H1 (cell line): ENCODE measurements around the gene ROBO2. TPM values are rescaled to one million over a fixed set of nuclear protein-coding genes. Genes with fewer than 3 reads are reported as not detected.

ENCODE experiments used
- CTCF ChIA-PET: fragments of 300-600 bp; sonication (Branson Sonifier 250); formaldehyde crosslinking; loops from one replicate; lab custom pipeline; 2021; ENCODE audit not compliant: partially characterized antibody; lab: Charles Lee
- POLR2A ChIA-PET: fragments of 300-600 bp; sonication (Branson Sonifier 250); formaldehyde crosslinking; loops from one replicate; lab custom pipeline; 2021; ENCODE audit warnings: inconsistent platforms; ENCODE audit not compliant: partially characterized antibody; lab: Charles Lee
- DNase-seq, 2 experiments: peaks; one replicate each; pipeline versions ENCODE4 v3.0.0 to v3.0.0-alpha.2; 2010 to 2022; ENCODE audit warnings: low spot score in 2 of 2, low read depth in 1 of 2, mixed read lengths in 1 of 2
- FAIRE-seq: peaks from 2 replicates; lab custom pipeline; 2011; peaks lifted over from hg19 to GRCh38; lab: Jason Lieb, UNC
- H2AFZ ChIP-seq: 2 replicates; pipeline ENCODE4 v1.8.1; 2012; ENCODE audit warnings: low read length, inconsistent platforms
- H2AK5ac ChIP-seq: 2 replicates; pipeline ENCODE4 v1.6.1; 2013; ENCODE audit warnings: low read depth, low read length
- H2BK120ac ChIP-seq: replicated peaks from 2 replicates; pipeline ENCODE3; 2013; ENCODE audit warnings: low read depth, low read length, inconsistent platforms
- H2BK12ac ChIP-seq: 2 replicates; pipeline ENCODE4 v1.6.1; 2013; ENCODE audit warnings: low read depth, low read length
- H2BK15ac ChIP-seq: 2 replicates; pipeline ENCODE4 v1.6.1; 2013; ENCODE audit warnings: low read length
- H2BK20ac ChIP-seq: 2 replicates; pipeline ENCODE4 v1.6.1; 2013; ENCODE audit warnings: low read length
- H2BK5ac ChIP-seq: 2 replicates; pipeline ENCODE4 v1.6.1; 2013; ENCODE audit warnings: low read depth, low read length
- H3K14ac ChIP-seq: 2 replicates; pipeline ENCODE4 v1.6.1; 2013; ENCODE audit warnings: inconsistent platforms; ENCODE audit not compliant: insufficient read length
- H3K18ac ChIP-seq: 2 replicates; pipeline ENCODE4 v1.6.1; 2013; ENCODE audit warnings: low read length; ENCODE audit errors: extremely low read depth
- H3K23ac ChIP-seq: 2 replicates; pipeline ENCODE4 v1.6.1; 2013; ENCODE audit warnings: inconsistent platforms; ENCODE audit not compliant: insufficient read length
- H3K23me2 ChIP-seq: 2 replicates; pipeline ENCODE4 v1.6.1; 2013; ENCODE audit warnings: low read depth, low read length
- H3K27ac ChIP-seq: 2 replicates; pipeline ENCODE4 v1.6.1; 2011; ENCODE audit warnings: low read depth, low read length, inconsistent platforms
- H3K27me3 ChIP-seq, 4 experiments: replicated peaks in 1 of 4; 1 replicate in 1 of 4; 2 replicates in 3 of 4; pipeline versions ENCODE4 v1.6.1 to v1.8.1; 2011 to 2013; ENCODE audit warnings: low read length in 3 of 4, mild to moderate bottlenecking in 3 of 4, inconsistent platforms in 2 of 4, mixed read lengths in 2 of 4, moderate library complexity in 1 of 4; ENCODE audit not compliant: control insufficient read depth in 3 of 4, insufficient read depth in 3 of 4; ENCODE audit errors: extremely low read depth in 1 of 4
- H3K36me3 ChIP-seq, 4 experiments: 2 replicates each; pipeline versions ENCODE4 v1.6.1 to v1.8.1; 2011 to 2013; ENCODE audit warnings: mild to moderate bottlenecking in 4 of 4, low read length in 3 of 4, moderate library complexity in 2 of 4, control low read depth in 1 of 4, inconsistent platforms in 1 of 4; ENCODE audit not compliant: insufficient read depth in 4 of 4, control insufficient read depth in 2 of 4
- H3K4ac ChIP-seq: replicated peaks from 2 replicates; pipeline ENCODE3; 2013; ENCODE audit warnings: low read length, low read depth, mixed read lengths, inconsistent platforms; ENCODE audit not compliant: insufficient read length
- H3K4me1 ChIP-seq, 4 experiments: replicated peaks in 1 of 4; 1 replicate in 1 of 4; 2 replicates in 3 of 4; pipeline versions ENCODE4 v1.6.1 to v1.8.1; 2011 to 2013; ENCODE audit warnings: low read length in 3 of 4, inconsistent platforms in 2 of 4, mixed read lengths in 1 of 4; ENCODE audit not compliant: insufficient read depth in 4 of 4, control insufficient read depth in 3 of 4
- H3K4me2 ChIP-seq, 2 experiments: 2 replicates each; pipeline versions ENCODE4 v1.6.1 to v1.8.1; 2011 to 2013; ENCODE audit warnings: low read depth in 2 of 2, low read length in 2 of 2, control low read depth in 1 of 2, inconsistent platforms in 1 of 2, mild to moderate bottlenecking in 1 of 2; ENCODE audit not compliant: insufficient read depth in 1 of 2
- H3K4me3 ChIP-seq, 4 experiments: fragments of 200-600, 300-600 bp in 1 of 4; sonication (generic), shearing (Covaris generic), sonication (Bioruptor Twin) in 1 of 4; 2 replicates each; pipeline versions ENCODE4 v1.5.1 to v1.8.1; 2011 to 2016; ENCODE audit warnings: low read length in 4 of 4, low read depth in 3 of 4, control low read depth in 2 of 4, inconsistent platforms in 2 of 4, mild to moderate bottlenecking in 2 of 4, mixed read lengths in 1 of 4, moderate library complexity in 1 of 4; ENCODE audit not compliant: insufficient read depth in 2 of 4; ENCODE audit errors: extremely low read depth in 1 of 4
- H3K56ac ChIP-seq: replicated peaks from 2 replicates; pipeline ENCODE3; 2013; ENCODE audit warnings: low read depth, mild to moderate bottlenecking, mixed read lengths, low read length, inconsistent platforms; ENCODE audit not compliant: insufficient read length
- H3K79me1 ChIP-seq: 2 replicates; pipeline ENCODE4 v1.6.1; 2013; ENCODE audit warnings: low read depth, low read length, control low read depth
- H3K79me2 ChIP-seq, 2 experiments: 2 replicates each; pipeline versions ENCODE4 v1.6.1 to v1.8.1; 2012 to 2013; ENCODE audit warnings: low read length in 2 of 2, mild to moderate bottlenecking in 2 of 2, inconsistent platforms in 1 of 2; ENCODE audit not compliant: insufficient read depth in 2 of 2, control insufficient read depth in 1 of 2
- H3K9ac ChIP-seq, 4 experiments: replicated peaks in 1 of 4; 1 replicate in 1 of 4; 2 replicates in 3 of 4; pipeline versions ENCODE4 v1.6.1 to v1.8.1; 2011 to 2013; ENCODE audit warnings: low read depth in 3 of 4, low read length in 3 of 4, control low read depth in 2 of 4, mild to moderate bottlenecking in 2 of 4, moderate library complexity in 2 of 4, inconsistent platforms in 1 of 4; ENCODE audit errors: extremely low read depth in 1 of 4
- H3K9me3 ChIP-seq, 2 experiments: 2 replicates each; pipeline versions ENCODE4 v1.6.1 to v1.8.1; 2012 to 2013; ENCODE audit warnings: mild to moderate bottlenecking in 2 of 2, moderate library complexity in 2 of 2, control low read depth in 1 of 2, inconsistent platforms in 1 of 2, low read depth in 1 of 2, low read length in 1 of 2, mixed read lengths in 1 of 2; ENCODE audit not compliant: insufficient read depth in 2 of 2
- H4K20me1 ChIP-seq, 2 experiments: replicated peaks in 1 of 2; 2 replicates each; pipeline versions ENCODE3 to v1.8.1; 2011 to 2013; ENCODE audit warnings: inconsistent platforms in 2 of 2, low read length in 2 of 2, mild to moderate bottlenecking in 1 of 2; ENCODE audit not compliant: insufficient read depth in 2 of 2, control insufficient read depth in 1 of 2
- H4K5ac ChIP-seq: 2 replicates; pipeline ENCODE4 v1.6.1; 2013; ENCODE audit warnings: low read length, low read depth, mixed read lengths, inconsistent platforms; ENCODE audit not compliant: insufficient read length
- H4K8ac ChIP-seq: 2 replicates; pipeline ENCODE4 v1.8.0; 2013; ENCODE audit warnings: mild to moderate bottlenecking, moderate library complexity, low read length, inconsistent platforms; ENCODE audit not compliant: insufficient read depth; ENCODE audit errors: extremely low read depth
- H4K91ac ChIP-seq: replicated peaks from 2 replicates; pipeline ENCODE3; 2013; ENCODE audit warnings: low read length, mixed read lengths, inconsistent platforms; ENCODE audit not compliant: insufficient read length
- CEBPB ChIP-seq: IDR thresholded peaks from 2 replicates; pipeline ENCODE4 v1.6.1; 2012; ENCODE audit warnings: low read depth, low read length
- CHD2 ChIP-seq: IDR thresholded peaks from 2 replicates; pipeline ENCODE4 v1.6.1; 2012; ENCODE audit warnings: low read length, improper control_type of control experiment
- PHF8 ChIP-seq: fragments of 200-600 bp; sonication (generic); conservative IDR thresholded peaks from 2 replicates; pipeline ENCODE4 v1.7.1; 2012; ENCODE audit warnings: low read depth, mild to moderate bottlenecking, inconsistent platforms, low read length, moderate library complexity
- SAP30 ChIP-seq: fragments of 300-600 bp; sonication (generic); IDR thresholded peaks from 2 replicates; pipeline ENCODE4 v1.7.1; 2012; ENCODE audit warnings: low read length, moderate library complexity, mild to moderate bottlenecking, inconsistent platforms; ENCODE audit not compliant: insufficient read depth, insufficient replicate concordance
- SIX5 ChIP-seq: IDR thresholded peaks from 2 replicates; pipeline ENCODE4 v1.6.1; 2011; ENCODE audit warnings: mild to moderate bottlenecking, low read depth, low read length
- SP2 ChIP-seq: IDR thresholded peaks from 2 replicates; pipeline ENCODE4 v1.6.1; 2012; ENCODE audit warnings: mild to moderate bottlenecking, low read length, inconsistent platforms
- WGBS, 2 experiments: shearing (Covaris generic) in 1 of 2; methylation state at CpG; one replicate each; pipeline versions ENCODE4 v1.1.6 to v1.1.7; 2013 to 2015; ENCODE audit warnings: low lambda C conversion rate in 2 of 2, mixed read lengths in 2 of 2, inconsistent platforms in 1 of 2, low coverage in 1 of 2, missing lambda C conversion rate in 1 of 2; ENCODE audit not compliant: insufficient replicate concordance in 2 of 2, insufficient coverage in 1 of 2, insufficient read length in 1 of 2; ENCODE audit errors: extremely low coverage in 1 of 2, missing lambda C conversion rate in 1 of 2; 5-methylcytosine and 5-hydroxymethylcytosine counted together
- polyA plus RNA-seq, 7 experiments: library from polyadenylated mRNA; depleted of rRNA in 3 of 7; stranded (reverse) in 5 of 7; unstranded in 2 of 7; fragments of >200 nt in 5 of 7; fragments of 200-250 nt in 2 of 7; gene quantifications; 1 replicate in 5 of 7; 2 replicates in 1 of 7; 4 replicates in 1 of 7; pipeline versions ENCODE4 v1.2.1 to v1.2.3, GENCODE V29; 2011 to 2013; ENCODE audit warnings: missing spikeins in 2 of 7, mixed read lengths in 2 of 7
- total RNA-seq: library from RNA; stranded (reverse); fragmentation: NEBNext Ultra II Directional; extraction: Animal tissue kit (Norgen Biotek cat#: 25700); gene quantifications from 2 replicates; pipeline ENCODE4 v1.2.1, GENCODE V29; 2021
- TF ChIP-seq, protein P1 (sequence below): IDR thresholded peaks from 2 replicates; pipeline ENCODE4 v1.6.1; 2012; ENCODE audit warnings: low read length, inconsistent platforms

ROBO2 gene
- total and polyA plus RNA-seq, 2 of the 8 experiments (the other 6 are each of a cell fraction or from before 2014, with no cell fraction given): 1.5 to 2.9 TPM

GRCh38 chr3:77065750-77066149, 25.9 kb downstream of the ROBO2 start:
- H3K4me3 ChIP-seq: no peak overlapping the region
- POLR2A ChIA-PET: no interaction called here
- H2BK5ac ChIP-seq: no peak overlapping the region
- no peak overlapping the region for H3K27ac ChIP-seq
- peaks cover 2 to 3% of the 10 kb centered on the region in 2 experiments; a peak in 1 of 4 replicates for H3K9me3 ChIP-seq
- no peaks in the 10 kb centered on the region for H3K4me1 ChIP-seq
- H3K79me1 ChIP-seq: no peaks in the 10 kb centered on the region
- H2BK120ac ChIP-seq: no peak overlapping the region
- TF ChIP-seq PHF8 (no peak), CHD2 (no peak), SIX5 (no peak), CEBPB (no peak), SP2 (no peak), SAP30 (no peak)
- TF ChIP-seq, protein P1, sequence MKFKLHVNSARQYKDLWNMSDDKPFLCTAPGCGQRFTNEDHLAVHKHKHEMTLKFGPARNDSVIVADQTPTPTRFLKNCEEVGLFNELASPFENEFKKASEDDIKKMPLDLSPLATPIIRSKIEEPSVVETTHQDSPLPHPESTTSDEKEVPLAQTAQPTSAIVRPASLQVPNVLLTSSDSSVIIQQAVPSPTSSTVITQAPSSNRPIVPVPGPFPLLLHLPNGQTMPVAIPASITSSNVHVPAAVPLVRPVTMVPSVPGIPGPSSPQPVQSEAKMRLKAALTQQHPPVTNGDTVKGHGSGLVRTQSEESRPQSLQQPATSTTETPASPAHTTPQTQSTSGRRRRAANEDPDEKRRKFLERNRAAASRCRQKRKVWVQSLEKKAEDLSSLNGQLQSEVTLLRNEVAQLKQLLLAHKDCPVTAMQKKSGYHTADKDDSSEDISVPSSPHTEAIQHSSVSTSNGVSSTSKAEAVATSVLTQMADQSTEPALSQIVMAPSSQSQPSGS: no peak
- TF ChIP-seq, all 59 proteins: peak for 0
- no peaks in the 10 kb centered on the region for H3K79me2 ChIP-seq
- no peak overlapping the region for H2BK12ac ChIP-seq
- no peak overlapping the region for H2AK5ac ChIP-seq
- CTCF ChIA-PET: no interaction called here
- no peak overlapping the region for H3K14ac ChIP-seq
- H3K4ac ChIP-seq: no peak overlapping the region
- no peaks in the 10 kb centered on the region for H4K20me1 ChIP-seq
- FAIRE-seq (no peak), DNase-seq (no peak)
- H3K56ac ChIP-seq: no peak overlapping the region
- no peak overlapping the region for H3K18ac ChIP-seq
- H4K91ac ChIP-seq: no peak overlapping the region
- no peak overlapping the region for H2AFZ ChIP-seq
- H3K4me2 ChIP-seq: no peak overlapping the region
- no peak overlapping the region for H3K23ac ChIP-seq
- no peak overlapping the region for H4K5ac ChIP-seq
- WGBS, 2 experiments: 89% methylated on average over 5 of the region's 5 CpGs; no CpG with 5 or more reads in 1 of the 2 experiments
- no peaks in the 10 kb centered on the region for H3K27me3 ChIP-seq
- no peak overlapping the region for H4K8ac ChIP-seq
- peaks cover 2% of the 10 kb centered on the region; the same call in 1 of the 2 replicates for H3K23me2 ChIP-seq
- H2BK20ac ChIP-seq: no peak overlapping the region
- H2BK15ac ChIP-seq: no peak overlapping the region
- no peaks in the 10 kb centered on the region for H3K36me3 ChIP-seq
- no peak overlapping the region for H3K9ac ChIP-seq
